NT2/D1 (cell line): ENCODE measurements around the gene ANKRD36.
A peak's percentile ranks its signal among the peaks of the same experiment; 100 is the strongest.
"Not testable (repeated sequence)": the region's sequence is repeated elsewhere in the genome, so short reads cannot be mapped to it uniquely, and the experiment has no call there.

Experiments used
- DNase-seq: peaks from one replicate; pipeline ENCODE4 v3.0.0-alpha.2; 2011; ENCODE audit warnings: low read depth, low spot score
- H3K27me3 ChIP-seq: 2 replicates; pipeline ENCODE4 v1.6.0; 2011; ENCODE audit warnings: mild to moderate bottlenecking; ENCODE audit not compliant: insufficient read length, insufficient read depth
- H3K36me3 ChIP-seq: 2 replicates; pipeline ENCODE4 v1.6.1; 2011; ENCODE audit warnings: mild to moderate bottlenecking, low read length, mixed read lengths; ENCODE audit not compliant: insufficient read depth, insufficient read length
- H3K4me1 ChIP-seq: 2 replicates; pipeline ENCODE4 v1.5.1; 2011; ENCODE audit not compliant: insufficient read depth, insufficient read length
- H3K4me3 ChIP-seq: 2 replicates; pipeline ENCODE4 v1.5.1; 2011; ENCODE audit warnings: low read depth; ENCODE audit not compliant: insufficient read length
- H3K9ac ChIP-seq: 2 replicates; pipeline ENCODE4 v1.6.0; 2011; ENCODE audit warnings: low read depth; ENCODE audit not compliant: insufficient read length
- H3K9me3 ChIP-seq: 2 replicates; pipeline ENCODE4 v1.5.1; 2011; ENCODE audit warnings: mild to moderate bottlenecking, low read length; ENCODE audit not compliant: insufficient read depth
- SUZ12 ChIP-seq: IDR thresholded peaks from 2 replicates; pipeline ENCODE4 v1.6.1; 2011; ENCODE audit not compliant: insufficient read length, insufficient read depth; ENCODE audit errors: extremely low read depth
- YY1 ChIP-seq: IDR thresholded peaks from 2 replicates; pipeline ENCODE4 v1.6.1; 2011; ENCODE audit not compliant: insufficient read length, insufficient read depth
- ZNF274 ChIP-seq: IDR thresholded peaks from 2 replicates; pipeline ENCODE4 v1.6.1; 2011; ENCODE audit warnings: mild to moderate bottlenecking, low read depth, low read length

The ANKRD36 gene

DNA sequence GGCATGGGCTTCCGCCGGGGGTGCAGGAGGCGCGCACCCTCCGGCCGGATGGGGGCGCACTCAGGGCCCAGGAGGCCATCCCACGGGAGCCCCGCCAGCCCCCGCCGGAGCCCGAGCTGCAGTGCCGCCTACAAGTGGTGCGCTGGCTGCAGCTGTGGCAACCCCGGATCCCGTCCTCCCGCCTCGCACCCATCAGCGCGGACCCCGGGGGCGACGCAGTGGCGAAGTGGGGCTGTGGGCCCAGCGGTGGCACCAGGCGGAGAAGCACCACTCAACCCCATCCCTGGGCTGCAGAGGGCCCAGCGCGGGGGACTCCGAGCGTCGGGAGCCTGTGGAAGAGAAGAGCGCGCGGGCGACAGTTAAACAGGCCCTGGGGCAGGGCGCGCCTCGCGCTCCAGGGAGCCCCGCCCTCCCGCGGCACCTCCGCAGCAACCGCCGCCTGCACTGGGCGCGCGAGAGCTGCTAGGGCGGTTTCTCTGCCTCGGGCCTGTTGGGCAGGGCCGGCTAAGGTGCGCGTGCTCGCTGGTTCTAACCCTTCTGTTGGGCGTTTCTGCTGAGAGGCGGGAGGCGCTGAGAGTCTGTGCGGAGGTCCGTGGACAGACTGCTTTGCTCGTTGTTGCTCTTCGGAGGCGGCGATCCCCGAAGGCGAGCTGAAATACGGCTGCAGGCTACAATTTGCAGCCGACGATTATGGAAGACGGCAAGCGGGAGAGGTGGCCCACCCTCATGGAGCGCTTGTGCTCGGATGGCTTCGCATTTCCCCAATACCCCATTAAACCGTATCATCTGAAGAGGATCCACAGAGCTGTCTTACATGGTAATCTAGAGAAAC is at the start of gene ANKRD36:
Gene ANKRD36, plus strand, starts transcription at position 104 of the 832 bp plus-strand sequence. Its CDS starts 587 bp downstream, at position 691.
- not testable (repeated sequence) for H3K4me1 ChIP-seq, H3K36me3 ChIP-seq, H3K9me3 ChIP-seq, H3K27me3 ChIP-seq
- H3K4me3 ChIP-seq = peak within 1 kb of the TSS; percentile 69
- DNase-seq = peak; percentile 57
- peak within 1 kb of the TSS; percentile 85 for H3K9ac ChIP-seq

DNA sequence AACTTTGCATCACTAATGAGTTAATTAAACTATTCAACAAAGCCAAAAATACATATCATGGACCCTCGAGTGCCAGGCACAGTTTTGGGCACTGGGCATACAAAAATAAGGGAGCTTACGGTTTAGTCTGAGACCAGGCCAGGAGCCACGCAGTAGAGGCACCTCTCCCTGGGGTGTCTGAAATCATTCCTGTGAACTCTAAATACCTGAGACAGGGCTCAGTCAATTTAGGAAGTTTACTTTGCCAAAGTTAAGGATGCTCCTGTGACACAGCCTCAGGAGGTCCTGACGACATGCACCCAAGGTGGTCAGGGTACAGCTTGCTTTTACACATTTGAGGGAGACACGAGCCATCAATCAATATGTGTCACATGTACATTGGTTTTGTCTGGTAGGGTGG is 46.9 kb upstream of the ANKRD36 start:
- not testable (repeated sequence) for H3K9me3 ChIP-seq, H3K4me1 ChIP-seq, DNase-seq, H3K27me3 ChIP-seq, H3K36me3 ChIP-seq, H3K4me3 ChIP-seq, H3K9ac ChIP-seq

DNA sequence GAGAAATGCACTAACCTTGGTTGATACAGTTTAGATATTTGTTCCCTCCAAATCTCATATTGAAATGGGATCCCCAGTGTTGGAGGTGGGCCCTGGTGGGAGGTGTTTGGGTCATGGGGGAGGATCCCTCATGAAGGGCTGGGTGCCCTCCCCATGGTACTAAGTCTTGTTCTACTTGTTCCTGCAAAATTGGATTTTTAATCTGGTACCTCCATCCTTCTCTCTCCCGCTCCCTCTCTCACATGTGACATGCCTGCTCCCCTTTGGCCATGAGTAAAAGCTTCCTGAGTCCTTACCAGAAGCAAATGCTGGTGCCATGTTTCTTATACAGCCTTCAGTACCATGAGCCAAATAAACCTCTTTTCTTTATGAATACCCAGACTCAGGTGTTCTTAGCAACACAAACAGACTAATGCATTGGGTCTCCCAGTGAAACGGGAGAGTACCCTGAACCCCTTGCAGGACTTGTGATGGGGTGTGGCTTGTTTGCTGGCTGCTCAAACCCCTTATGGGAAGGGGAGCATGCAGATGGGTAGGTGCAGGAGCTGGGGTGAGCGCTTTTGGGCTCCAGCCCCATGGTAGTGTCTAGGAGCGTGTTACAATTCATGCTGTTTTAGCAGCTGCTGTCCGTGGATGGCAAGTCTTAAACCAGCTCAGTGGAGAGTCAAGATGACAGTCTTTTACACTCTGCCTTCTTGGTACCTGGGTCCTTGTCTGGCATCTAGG is 45.5 kb upstream of the ANKRD36 start:
- peaks cover 6% of the 10 kb centered on the region; the same call in 1 of the 2 replicates for H3K9me3 ChIP-seq

DNA sequence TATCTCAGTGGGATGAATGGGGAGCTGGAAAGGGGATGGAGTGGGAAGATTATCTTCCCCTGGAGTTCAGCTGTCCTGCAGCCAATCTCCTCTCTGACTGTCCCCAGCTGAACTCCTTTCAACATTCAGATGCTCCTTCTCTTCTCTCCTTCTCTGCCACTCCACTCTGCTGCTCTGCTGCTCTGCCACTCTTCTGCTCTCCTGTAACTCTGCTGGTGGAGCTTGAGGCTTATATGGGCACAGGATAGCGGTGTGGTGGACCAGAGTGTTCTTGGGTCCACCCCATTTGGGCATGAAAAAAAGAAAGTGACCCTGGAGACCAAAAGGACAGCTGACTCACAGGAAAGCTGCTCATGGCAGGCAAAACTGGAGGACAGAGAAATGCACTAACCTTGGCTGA is 44.9 kb upstream of the ANKRD36 start:
- H3K4me3 ChIP-seq = no peak overlapping the region
- H3K9ac ChIP-seq = no peak overlapping the region
- no peaks in the 10 kb centered on the region for H3K27me3 ChIP-seq
- peaks cover 6% of the 10 kb centered on the region; the same call in 1 of the 2 replicates for H3K9me3 ChIP-seq
- H3K36me3 ChIP-seq = no peaks in the 10 kb centered on the region
- H3K4me1 ChIP-seq = no peaks in the 10 kb centered on the region
- TF ChIP-seq SUZ12 (no peak), YY1 (no peak), ZNF274 (no peak)
- DNase-seq = no peak

More for the DNA sequence above, 45.5 kb upstream of the ANKRD36 start:
- no peak for DNase-seq
- Histone ChIP-seq H3K27me3 (no peaks in the 10 kb centered on the region), H3K9ac (no peak overlapping the region), H3K36me3 (no peaks in the 10 kb centered on the region), H3K4me3 (no peak overlapping the region), H3K4me1 (no peaks in the 10 kb centered on the region)
- TF ChIP-seq ZNF274 (no peak), SUZ12 (no peak), YY1 (no peak)

DNA sequence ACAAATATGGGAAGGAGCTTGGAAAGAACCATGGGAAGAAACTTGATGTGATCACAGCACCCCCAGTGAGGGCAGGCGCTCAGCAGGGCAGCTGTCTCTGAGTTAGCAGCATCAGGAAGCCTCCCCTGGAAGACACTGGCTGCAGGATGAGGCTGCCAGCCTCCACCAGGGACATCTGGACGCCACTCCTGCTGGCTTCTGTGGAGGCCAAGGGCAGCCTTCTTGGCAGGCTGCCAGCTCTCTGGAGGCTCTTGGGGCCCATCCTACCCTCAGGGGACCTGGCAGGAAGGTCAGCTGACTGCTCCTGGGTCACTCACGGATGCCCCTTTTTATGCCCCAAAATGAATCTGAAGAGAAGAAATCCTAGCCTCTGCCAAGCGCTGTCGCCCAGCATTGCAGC is 44.2 kb upstream of the ANKRD36 start:
- not testable (repeated sequence) for H3K36me3 ChIP-seq, H3K27me3 ChIP-seq, H3K4me1 ChIP-seq, DNase-seq, H3K4me3 ChIP-seq, H3K9ac ChIP-seq, H3K9me3 ChIP-seq

DNA sequence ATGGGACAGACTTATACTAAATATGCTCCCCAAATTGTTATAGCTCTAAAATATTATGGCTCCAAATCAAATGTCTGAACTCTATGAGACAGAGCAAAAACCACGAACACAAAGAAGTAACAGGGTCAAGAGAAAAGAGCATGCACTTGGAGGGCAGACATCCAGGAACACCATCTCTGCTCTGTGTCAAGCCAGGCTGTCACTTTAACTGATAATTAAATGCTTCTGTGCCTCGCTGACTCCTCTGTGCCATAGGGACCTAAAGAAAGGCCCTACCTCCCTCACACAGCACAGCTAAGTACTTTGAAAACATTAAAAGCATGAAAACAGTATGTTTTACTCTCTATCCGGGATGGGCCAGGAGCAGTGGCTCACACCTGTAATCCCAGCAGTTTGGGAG is 42.0 kb upstream of the ANKRD36 start:
- DNase-seq, H3K4me3 ChIP-seq, H3K36me3 ChIP-seq: not testable (repeated sequence)

DNA sequence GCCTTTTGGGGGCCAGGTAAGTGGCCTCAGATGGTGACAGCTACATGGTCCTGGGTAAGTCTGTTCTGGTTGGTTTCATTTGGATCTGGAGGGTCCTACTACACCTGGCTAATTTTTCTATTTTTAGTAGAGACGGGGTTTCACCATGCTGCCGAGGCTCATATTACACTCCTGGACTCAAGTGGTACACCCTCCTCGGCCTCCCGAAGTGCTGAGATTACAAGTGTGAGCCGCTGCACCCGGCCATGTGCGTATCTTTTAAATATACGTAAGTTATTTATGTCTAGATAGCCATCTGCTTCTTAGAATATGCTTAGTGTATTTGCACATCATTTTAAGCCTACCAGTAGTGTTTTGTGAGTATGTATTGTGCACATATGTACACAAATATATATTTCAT is 35.7 kb upstream of the ANKRD36 start:
- not testable (repeated sequence) for H3K4me3 ChIP-seq, H3K9ac ChIP-seq, H3K4me1 ChIP-seq, H3K9me3 ChIP-seq, H3K36me3 ChIP-seq, H3K27me3 ChIP-seq, DNase-seq

More for the DNA sequence above, 42.0 kb upstream of the ANKRD36 start:
- not testable (repeated sequence) for H3K9ac ChIP-seq, H3K9me3 ChIP-seq, H3K4me1 ChIP-seq, H3K27me3 ChIP-seq

DNA sequence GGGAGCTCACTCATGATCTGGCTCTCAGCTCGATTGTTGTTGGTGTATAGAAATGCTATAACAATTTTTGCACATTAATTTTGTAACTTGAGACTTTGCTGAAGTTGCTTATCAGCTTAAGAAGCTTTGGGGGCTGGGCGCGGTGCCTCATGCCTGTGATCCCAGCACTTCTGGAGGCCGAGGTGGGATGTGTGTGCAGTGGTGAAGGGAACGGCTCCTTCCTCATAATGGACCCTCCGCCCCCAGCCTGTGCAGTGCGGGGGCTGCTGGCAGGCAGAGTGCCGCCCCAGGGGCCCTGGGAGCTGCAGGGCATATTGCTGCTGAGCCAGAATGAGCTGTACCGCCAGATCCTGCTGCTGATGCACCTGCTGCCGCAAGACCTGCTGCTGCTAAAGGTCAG is 32.1 kb upstream of the ANKRD36 start:
- not testable (repeated sequence) for H3K9ac ChIP-seq, H3K36me3 ChIP-seq, H3K9me3 ChIP-seq, H3K27me3 ChIP-seq, DNase-seq, H3K4me1 ChIP-seq, H3K4me3 ChIP-seq

DNA sequence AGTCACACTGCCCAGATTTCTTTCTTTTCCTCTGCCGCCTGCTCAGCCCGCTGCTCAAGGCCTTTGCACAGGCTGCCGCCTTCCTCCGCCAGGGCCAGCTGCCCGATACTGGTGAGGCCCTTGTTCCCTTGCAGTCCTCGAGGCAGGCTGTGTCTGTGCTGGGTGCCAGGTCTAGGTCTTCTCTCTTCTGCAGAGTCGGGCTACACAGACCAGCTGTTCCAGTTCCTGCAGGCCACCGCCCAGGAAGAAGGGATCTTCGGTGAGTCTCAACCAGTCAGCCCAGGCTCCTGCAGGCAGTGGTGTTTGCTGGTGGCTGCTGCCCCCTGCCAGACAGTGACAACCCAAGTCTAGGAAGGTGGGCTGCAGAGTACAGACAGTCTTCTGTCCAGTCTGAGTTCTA is 30.7 kb upstream of the ANKRD36 start:
- H3K9me3 ChIP-seq, H3K4me1 ChIP-seq, H3K9ac ChIP-seq, H3K27me3 ChIP-seq, H3K4me3 ChIP-seq, DNase-seq, H3K36me3 ChIP-seq: not testable (repeated sequence)

DNA sequence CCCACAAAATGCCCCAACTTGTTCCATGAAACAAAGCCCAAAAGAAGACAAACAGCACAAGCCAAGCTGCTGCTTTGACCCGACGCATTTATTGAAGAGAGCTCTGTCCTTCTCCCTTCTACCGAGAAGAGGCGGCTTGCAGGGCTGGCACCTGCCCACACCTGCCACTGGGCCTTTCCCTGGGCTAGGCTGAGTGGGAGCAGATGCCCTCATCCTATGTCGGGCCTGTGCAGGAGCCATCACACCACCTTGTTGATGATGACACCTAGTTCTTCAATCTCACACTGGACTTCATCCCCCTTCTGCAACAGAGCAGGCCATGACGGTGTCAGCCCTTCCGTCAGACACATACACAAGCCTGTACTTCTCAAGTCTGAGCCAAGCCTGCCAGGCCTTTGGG is 29.4 kb upstream of the ANKRD36 start:
- H3K36me3 ChIP-seq, H3K4me3 ChIP-seq, H3K9ac ChIP-seq, H3K27me3 ChIP-seq, H3K9me3 ChIP-seq, H3K4me1 ChIP-seq, DNase-seq: not testable (repeated sequence)

DNA sequence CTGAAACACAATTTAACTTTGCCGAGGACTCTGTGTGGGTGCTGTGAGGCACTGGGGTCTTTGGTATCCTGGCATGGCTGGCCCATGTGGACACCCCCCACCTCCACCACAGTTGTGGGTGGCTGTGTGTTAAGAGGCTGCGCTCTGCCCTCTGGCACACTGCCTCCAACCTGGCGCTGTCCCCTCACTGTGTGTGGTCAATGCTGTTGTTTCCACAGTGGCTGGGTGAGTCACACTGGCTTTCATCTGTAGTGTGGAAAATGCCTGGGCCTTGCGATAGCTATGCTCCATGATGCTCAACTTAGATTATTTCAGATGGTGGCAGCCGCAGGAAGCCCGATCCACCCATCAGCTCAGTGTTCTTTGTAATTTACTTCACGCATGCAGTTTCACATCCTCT is 27.9 kb upstream of the ANKRD36 start:
- H3K4me1 ChIP-seq, H3K9ac ChIP-seq, H3K36me3 ChIP-seq, H3K4me3 ChIP-seq, H3K27me3 ChIP-seq, DNase-seq, H3K9me3 ChIP-seq: not testable (repeated sequence)
